Left cardiac atrium (tissue), 4 donors: ENCODE results near the gene NLRP2B. TPM values are rescaled to one million over a fixed set of nuclear protein-coding genes. Genes with fewer than 3 reads are reported as not detected.
"Not testable (repeated sequence)": the region's sequence is repeated elsewhere in the genome, so short reads cannot be mapped to it uniquely, and the experiment has no call there.

Experiments used
- ATAC-seq, 2 donors: fragments of 200-7000 bp; cut with Tn5 transposase; one replicate each; pipeline ENCODE4 v1.9.1; 2020; ENCODE audit warnings: mild to moderate bottlenecking in 2 of 2, moderate library complexity in 2 of 2
- DNase-seq: peaks from one replicate; pipeline ENCODE4 v3.0.0-alpha.2; 2020
- intact Hi-C, 2 donors: fragments of 100-400 bp; cut with DNase I; formaldehyde crosslinking; loops; one replicate each; pipeline versions ENCODE4 v1.14.1 to v1.15.1; 2022 to 2023
- long read RNA-seq: library from polyadenylated mRNA; unstranded; transcript quantifications from one replicate; pipeline ENCODE4 v2.0.0, GENCODE V29; 2021
- total RNA-seq, 2 donors: library from RNA; stranded (reverse); fragmentation: NEBNext Ultra II Directional; extraction: Animal tissue kit (Norgen Biotek cat#: 25700); gene quantifications; one replicate each; pipeline ENCODE4 v1.2.1, GENCODE V29; 2021
- donor health status: DM: no; HTN: yes; CAD: no.
- donor health status: DM: no; HTN: yes; CAD: no; lungs with severe emphysema.
- donor health status: DM: yes; HTN: yes; CAD: no.
- donor health status: Dilated cardiomyopathy.

The NLRP2B gene
- not detected for total RNA-seq
- long read RNA-seq: 0 reads

- DNase-seq (no peak), ATAC-seq (no peak)
- intact Hi-C loops: no loop called here
Observed at GRCh38 chrX:57680160-57680559, at the start of gene NLRP2B. NLRP2B (minus strand) TSS chrX:57680260.

DNA sequence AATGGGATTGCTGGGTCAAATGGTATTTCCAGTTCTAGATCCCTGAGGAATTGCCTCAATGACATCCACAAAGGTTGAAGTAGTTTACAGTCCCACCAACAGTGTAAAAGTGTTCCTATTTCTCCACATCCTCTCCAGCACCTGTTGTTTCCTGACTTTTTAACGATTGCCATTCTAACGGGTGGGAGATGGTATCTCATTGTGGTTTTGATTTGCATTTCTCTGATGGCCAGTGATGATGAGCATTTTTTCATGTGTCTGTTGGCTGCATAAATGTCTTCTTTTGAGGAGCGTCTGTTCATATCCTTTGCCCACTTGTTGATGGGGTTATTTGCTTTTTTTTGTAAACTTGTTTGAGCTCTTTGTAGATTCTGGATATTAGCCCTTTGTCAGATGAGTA is 45.9 kb upstream of the NLRP2B start:
- ATAC-seq, intact Hi-C loops, DNase-seq: not testable (repeated sequence)

DNA sequence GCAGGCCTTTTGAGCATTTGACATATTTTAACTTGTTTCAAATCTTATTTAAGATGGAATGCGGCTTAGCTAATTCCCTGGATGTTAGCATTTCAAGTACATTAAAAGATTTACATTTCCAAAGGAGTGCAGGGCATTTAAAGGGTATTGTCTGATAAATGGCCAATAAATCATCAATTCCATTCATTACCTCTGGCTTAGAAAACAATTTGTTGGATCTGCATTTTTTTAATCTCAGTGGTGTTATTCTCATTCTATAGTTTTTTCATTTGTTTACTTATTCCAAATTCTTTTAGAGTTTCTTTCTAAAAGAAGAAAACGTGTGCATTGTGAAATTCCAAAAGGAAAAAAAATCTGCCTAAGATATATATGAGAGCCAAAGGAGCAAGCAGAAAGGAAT is 1.3 kb upstream of the NLRP2B start:
- intact Hi-C loops: no loop called here
- no peak for DNase-seq
- ATAC-seq: no peak

DNA sequence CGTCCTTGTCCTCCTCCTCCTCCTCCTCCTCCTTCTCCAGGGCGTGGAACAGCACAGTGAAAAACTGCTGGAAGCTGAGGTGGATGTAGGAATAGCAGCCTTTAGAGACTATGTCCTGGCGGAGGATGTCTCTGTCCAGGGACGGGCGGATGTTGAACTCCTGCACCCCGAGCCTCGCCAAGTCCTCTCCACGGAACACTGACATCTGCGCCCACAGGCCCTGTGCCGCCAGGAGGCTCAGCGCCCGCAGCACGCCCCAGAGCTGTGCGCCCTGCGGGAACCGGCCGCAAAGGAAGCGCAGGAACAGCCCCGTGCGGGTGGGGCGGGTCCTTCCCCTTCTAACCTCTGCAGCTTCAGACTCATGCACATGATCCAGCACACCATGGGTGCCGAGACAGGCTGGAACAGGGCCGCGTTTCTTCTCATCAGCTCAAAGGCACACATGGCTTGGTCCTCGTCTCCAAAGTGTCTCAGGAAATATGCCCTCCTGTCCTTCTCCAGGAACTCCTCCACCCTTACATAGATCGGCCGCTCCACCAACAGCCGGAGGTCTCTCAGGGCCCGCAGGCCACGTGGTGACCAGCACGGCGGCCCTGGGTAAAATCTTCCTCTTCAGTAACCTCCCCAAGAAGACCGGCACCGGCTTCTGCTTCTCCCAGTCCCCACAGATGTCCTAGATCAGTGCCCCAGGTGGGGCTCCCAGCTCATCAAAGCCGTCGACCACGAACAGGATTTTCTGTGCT is 1.2 kb downstream of the NLRP2B start:
- intact Hi-C loops: no loop called here
- DNase-seq (no peak), ATAC-seq (no peak)

DNA sequence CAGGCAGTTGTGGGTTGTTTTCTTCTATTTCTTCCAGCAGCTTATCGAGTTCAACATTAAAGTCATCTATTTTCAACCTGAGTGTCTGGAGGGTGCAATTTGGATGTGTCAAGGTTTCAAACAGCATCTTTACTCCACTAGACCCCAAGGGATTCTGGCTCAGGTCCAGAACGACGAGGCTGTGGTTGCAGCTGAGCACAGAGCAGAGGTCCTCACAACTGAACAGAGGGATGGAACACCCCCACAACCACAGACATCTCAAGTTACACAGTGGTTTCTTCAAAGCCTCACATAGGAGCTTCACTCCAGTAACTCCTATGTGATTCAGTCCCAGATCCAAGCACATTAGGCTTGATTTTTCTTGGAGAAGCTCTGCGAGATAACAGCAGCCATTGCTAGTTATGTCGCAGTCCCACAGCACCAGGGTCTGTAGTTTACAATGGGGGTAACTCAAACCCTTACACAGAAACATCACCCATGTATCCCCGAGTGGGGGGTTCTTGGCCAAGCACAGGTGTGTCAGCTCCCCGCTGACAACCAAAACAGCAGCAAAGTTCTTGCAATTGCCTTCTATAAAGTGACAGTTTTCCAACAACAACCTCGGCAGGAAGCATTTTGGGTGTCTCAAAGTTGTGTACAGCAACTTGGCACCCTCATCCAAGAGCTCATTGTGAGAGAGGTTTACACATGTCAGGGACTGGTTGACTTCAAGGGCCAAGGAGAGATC is 2.8 kb downstream of the NLRP2B start:
- no peak for DNase-seq
- intact Hi-C loops: no loop called here
- ATAC-seq: no peak

DNA sequence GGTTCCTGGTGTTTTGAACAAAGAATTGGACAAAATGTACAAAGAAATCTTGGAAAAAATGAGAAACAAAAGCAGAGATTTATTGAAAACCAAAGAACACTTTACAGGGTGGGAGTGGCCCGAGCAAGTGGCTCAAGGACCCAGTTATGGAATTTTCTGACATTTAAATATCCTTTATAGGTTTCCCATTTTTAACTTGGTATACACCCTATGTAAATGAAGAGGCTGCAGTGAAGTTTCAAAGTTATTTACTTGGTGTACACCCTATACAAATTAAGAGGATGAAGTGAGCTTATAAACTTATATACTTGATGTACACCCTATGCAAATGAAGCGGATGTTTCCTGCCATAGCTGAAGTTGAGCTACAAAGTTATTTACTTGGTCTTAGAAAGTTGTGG is 4.7 kb downstream of the NLRP2B start:
- no peak for DNase-seq
- no peak for ATAC-seq
- intact Hi-C loops: no loop called here

- DNase-seq (no peak), ATAC-seq (no peak)
- intact Hi-C loops: no loop called here
Observed at GRCh38 chrX:57674861-57675260, 5.2 kb downstream of the NLRP2B start.

GRCh38 chrX:57669961-57670360 is 10.1 kb downstream of the NLRP2B start:
- intact Hi-C loops: no loop called here
- DNase-seq (no peak), ATAC-seq (no peak)

GRCh38 chrX:57667010-57667409 is 13.1 kb downstream of the NLRP2B start:
- DNase-seq (no peak), ATAC-seq (no peak)
- intact Hi-C loops: no loop called here

DNA sequence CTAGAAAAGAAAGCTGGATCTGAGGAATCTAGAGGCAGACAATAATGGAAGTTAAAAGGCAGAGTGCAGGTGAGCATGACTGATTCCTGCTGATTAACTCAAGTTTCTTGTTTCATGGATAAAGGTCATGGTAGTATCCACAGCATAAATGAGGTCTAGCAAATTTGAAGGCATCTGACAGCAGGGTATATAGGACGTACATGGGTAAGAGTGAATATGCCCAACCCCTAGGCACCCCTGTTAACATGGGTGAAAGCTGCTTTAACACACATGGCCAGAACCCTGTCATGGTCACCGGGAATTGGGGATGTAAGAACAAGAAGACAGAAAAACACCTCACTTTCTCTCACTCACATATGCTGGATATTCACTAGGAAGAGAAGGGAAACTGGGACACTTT is 25.0 kb downstream of the NLRP2B start:
- intact Hi-C loops: no loop called here
- ATAC-seq (no peak), DNase-seq (no peak)

GRCh38 chrX:57652705-57653104 is 27.4 kb downstream of the NLRP2B start:
- ATAC-seq (no peak), DNase-seq (no peak)
- intact Hi-C loops: no loop called here

GRCh38 chrX:57651169-57651919 is 28.7 kb downstream of the NLRP2B start:
- no peak for ATAC-seq

DNA sequence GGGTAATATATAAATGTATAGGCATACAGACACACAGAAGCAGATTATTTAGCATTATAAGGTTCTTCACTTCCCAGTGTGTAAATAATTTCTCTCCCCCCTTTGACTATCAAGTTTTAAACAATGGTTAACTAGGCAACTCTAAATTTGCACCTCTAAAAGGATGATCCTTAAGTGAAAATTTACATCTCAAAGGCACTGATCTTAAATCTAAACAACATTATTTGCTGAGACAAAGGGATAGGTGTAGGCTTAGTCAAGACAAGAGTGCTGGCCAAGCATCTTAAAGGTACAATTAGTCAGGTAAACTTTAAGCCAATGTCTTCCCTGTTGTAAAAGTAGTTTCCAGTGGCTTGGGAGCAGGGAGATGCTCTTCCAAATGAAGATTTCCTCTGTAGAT is 33.0 kb downstream of the NLRP2B start:
- no peak for DNase-seq
- intact Hi-C loops: no loop called here
- no peak for ATAC-seq

More at GRCh38 chrX:57651169-57651919, 28.7 kb downstream of the NLRP2B start:
- intact Hi-C loops: no loop called here
- no peak for DNase-seq

DNA sequence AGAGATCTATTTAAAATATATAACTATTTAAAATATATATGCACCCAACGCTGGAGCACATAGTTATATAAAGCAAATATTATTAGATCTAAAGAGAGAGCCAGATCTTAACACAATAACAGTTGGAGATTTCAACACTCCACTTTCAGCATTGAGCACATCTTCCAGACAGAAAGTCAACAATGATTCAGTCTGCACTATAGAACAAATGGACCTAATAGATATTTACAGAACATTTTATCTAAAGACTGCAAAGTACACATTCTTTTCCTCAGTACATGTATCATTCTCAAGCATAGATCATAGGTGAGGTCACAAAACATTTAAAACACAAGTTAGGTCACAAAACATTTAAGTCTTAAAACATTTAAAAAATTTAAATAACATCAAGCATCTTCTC is 36.4 kb downstream of the NLRP2B start:
- DNase-seq (no peak), ATAC-seq (no peak)
- intact Hi-C loops: no loop called here

DNA sequence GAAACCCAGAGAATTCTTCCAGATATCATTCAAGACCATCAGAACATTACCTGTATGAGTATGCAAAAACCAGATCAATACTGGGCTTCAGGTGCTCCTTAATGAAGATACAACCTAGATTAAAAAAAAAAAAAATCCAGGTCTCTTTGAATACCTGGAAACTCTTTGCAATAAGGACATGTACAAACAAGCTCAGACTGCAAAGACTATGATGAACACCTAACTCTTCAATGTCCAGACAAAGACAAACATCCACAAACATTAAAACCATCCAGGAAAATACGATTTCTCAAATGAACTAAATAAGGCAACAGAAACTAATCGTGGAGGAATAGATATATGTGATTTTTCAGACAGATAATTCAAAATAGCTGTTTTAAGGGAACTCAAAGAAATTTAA is 38.7 kb downstream of the NLRP2B start:
- no peak for DNase-seq
- intact Hi-C loops: no loop called here
- no peak for ATAC-seq

DNA sequence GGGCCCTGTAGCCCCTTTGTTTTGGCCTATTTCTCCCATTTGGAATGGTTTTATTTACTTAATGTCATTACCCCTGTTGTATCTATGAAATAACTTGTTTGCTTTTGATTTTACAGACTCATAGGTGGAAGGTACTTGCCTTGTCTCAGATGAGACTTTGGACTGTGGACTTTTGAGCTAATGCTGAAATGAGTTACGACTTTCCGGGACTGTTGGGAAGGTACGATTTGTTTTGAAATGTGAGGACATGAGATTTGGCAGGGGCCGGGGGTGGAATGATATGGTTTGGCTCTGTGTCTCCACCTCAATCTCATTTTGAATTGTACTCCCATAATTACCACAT is 39.4 kb downstream of the NLRP2B start:
- intact Hi-C loops: no loop called here
- ATAC-seq (no peak), DNase-seq (no peak)

GRCh38 chrX:57629438-57629837 is 50.6 kb downstream of the NLRP2B start:
- intact Hi-C loops, DNase-seq, ATAC-seq: not testable (repeated sequence)
